ENCODE measurements around the gene BANF1. TPM values are rescaled to one million over a fixed set of nuclear protein-coding genes. Genes with fewer than 3 reads are reported as not detected.

Gene BANF1
- total and polyA plus RNA-seq, 9 of the 15 experiments (the other 6 are each of a cell fraction or from before 2014, with no cell fraction given), result 108 to 651 (median 263) TPM

- TF ChIP-seq CHD7 (IDR thresholded peaks at IDR 0.05; ENCODE audit: low read depth, low read length) (no peak), SMAD1 (IDR thresholded peaks at IDR 0.05; ENCODE audit: low read depth, low read length, partially characterized antibody) (no peak), ZNF77 (CRISPR knock-in tag; IDR thresholded peaks at IDR 0.05) (no peak), FOXK2 (conservative IDR thresholded peaks at IDR 0.05 in 1 of 2, IDR thresholded peaks at IDR 0.05 in 1 of 2; ENCODE audit: low read depth in 2 of 2) (0 out of 4 replicates have a peak, but pooled peaks of 1 of the 2 experiments have one; percentile 26), UBTF (IDR thresholded peaks at IDR 0.05; ENCODE audit: borderline replicate concordance in 1 of 2, low read depth in 2 of 2, low read length in 2 of 2) (0 out of 4 replicates have a peak, but pooled peaks of 1 of the 2 experiments have one; percentile 41), ZNF175 (CRISPR knock-in tag; IDR thresholded peaks at IDR 0.05; ENCODE audit: low read depth) (no peak), ESRRA (IDR thresholded peaks at IDR 0.05; ENCODE audit: borderline replicate concordance, low read depth) (0 out of 2 replicates have a peak, but pooled peaks have one; percentile 37), ETV1 (tag; conservative IDR thresholded peaks at IDR 0.05; ENCODE audit: low read depth) (0 out of 2 replicates have a peak, but pooled peaks have one; percentile 12), ZNF41 (CRISPR knock-in tag; conservative IDR thresholded peaks at IDR 0.05) (no peak), PATZ1 (CRISPR knock-in tag; IDR thresholded peaks at IDR 0.05; ENCODE audit: borderline replicate concordance) (no peak)
These were observed 13.3 kb upstream of the BANF1 start (continued) for GRCh38 chr11:65988791-65989592.
